Transverse colon (tissue), 3 donors: ENCODE results near the gene BCKDK.

Source experiments
- POLR2A ChIP-seq: fragments of 450-650 bp; IDR thresholded peaks from one replicate; pipeline ENCODE4 v1.6.1; 2016; ENCODE audit warnings: antibody characterized with exemption, mild to moderate bottlenecking, moderate library complexity
- TF ChIP-seq, protein P1 (sequence below), 5 experiments: fragments of 200-600 bp in 3 of 5; fragments of 450-650 bp in 2 of 5; sonication (generic) in 3 of 5; IDR thresholded peaks; 1 replicate in 2 of 5; 2 replicates in 3 of 5; pipeline ENCODE4 v1.5.1; 2016 to 2017; ENCODE audit warnings: antibody characterized with exemption in 5 of 5, inconsistent platforms in 3 of 5, mild to moderate bottlenecking in 2 of 5, moderate library complexity in 1 of 5

DNA sequence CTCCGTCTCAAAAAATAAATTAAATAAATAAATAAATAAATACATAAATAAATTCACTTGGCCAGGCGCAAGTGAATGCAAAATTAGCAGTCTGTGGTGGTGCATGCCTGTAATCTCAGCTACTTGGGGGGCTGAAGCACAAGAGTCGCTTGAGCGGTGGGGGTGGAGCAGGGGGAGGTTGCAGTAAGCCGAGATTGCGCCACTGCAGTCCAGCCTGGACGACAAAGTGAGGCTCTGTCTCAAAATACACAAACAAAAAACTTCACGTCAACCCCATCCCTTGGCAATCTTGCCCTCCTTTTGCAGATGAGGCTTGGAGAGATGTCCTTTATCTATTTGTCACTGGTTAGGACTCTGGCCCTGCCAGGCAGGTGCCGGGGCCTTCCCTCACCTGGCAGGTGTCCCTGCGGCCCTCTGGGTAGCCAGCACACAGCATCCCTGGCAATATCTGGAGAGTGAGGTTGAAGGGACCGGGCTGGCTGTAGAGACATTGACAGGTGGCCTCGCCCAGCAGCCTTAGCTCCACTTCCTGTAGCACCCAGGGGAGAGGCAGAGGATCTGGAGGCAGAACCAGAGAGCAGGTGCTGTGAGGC lies 37.3 kb downstream of the BCKDK start:
- TF ChIP-seq, protein P1, sequence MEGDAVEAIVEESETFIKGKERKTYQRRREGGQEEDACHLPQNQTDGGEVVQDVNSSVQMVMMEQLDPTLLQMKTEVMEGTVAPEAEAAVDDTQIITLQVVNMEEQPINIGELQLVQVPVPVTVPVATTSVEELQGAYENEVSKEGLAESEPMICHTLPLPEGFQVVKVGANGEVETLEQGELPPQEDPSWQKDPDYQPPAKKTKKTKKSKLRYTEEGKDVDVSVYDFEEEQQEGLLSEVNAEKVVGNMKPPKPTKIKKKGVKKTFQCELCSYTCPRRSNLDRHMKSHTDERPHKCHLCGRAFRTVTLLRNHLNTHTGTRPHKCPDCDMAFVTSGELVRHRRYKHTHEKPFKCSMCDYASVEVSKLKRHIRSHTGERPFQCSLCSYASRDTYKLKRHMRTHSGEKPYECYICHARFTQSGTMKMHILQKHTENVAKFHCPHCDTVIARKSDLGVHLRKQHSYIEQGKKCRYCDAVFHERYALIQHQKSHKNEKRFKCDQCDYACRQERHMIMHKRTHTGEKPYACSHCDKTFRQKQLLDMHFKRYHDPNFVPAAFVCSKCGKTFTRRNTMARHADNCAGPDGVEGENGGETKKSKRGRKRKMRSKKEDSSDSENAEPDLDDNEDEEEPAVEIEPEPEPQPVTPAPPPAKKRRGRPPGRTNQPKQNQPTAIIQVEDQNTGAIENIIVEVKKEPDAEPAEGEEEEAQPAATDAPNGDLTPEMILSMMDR (IDR thresholded peaks at IDR 0.05) = no peak
- no peak for TF ChIP-seq POLR2A
